GM18868 (cell line): ENCODE data around the gene BSG.
A peak's percentile ranks its signal among the peaks of the same experiment; 100 is the strongest.

Experiments used
- ATAC-seq: cut with Tn5 transposase; IDR thresholded peaks from one replicate; pipeline ENCODE4 v1.9.1; 2021; ENCODE audit warnings: mild to moderate bottlenecking, moderate library complexity; ENCODE audit not compliant: unreplicated experiment

The BSG gene

GRCh38 chr19:572140-572742 is at the start of gene BSG:
BSG (plus strand) TSS chr19:572596; CDS start chr19:572635, 39 bp downstream.
- peak; percentile 62 for ATAC-seq

- ATAC-seq, result no peak
Measured at GRCh38 chr19:522726-523125, 49.7 kb upstream of the BSG start.

GRCh38 chr19:524062-524674 is 48.2 kb upstream of the BSG start:
- ATAC-seq, result no peak

GRCh38 chr19:525029-525428 is 47.4 kb upstream of the BSG start:
- ATAC-seq, result no peak

- no peak for ATAC-seq
Measured at GRCh38 chr19:525857-526419, 46.5 kb upstream of the BSG start.

- ATAC-seq, result no peak
Measured at GRCh38 chr19:530134-531008, 42.0 kb upstream of the BSG start.

GRCh38 chr19:531009-531752 is 41.2 kb upstream of the BSG start:
- ATAC-seq, result peak; percentile 69

- no peak for ATAC-seq
Measured at GRCh38 chr19:531753-532560, 40.4 kb upstream of the BSG start, which contains the start of gene CDC34. CDC34 (plus strand) TSS chr19:531760; CDS start chr19:531932, 172 bp downstream.

- ATAC-seq, result no peak
Measured at GRCh38 chr19:532561-533363, 39.6 kb upstream of the BSG start.

GRCh38 chr19:533364-534058 is 38.9 kb upstream of the BSG start:
- ATAC-seq, result no peak

- no peak for ATAC-seq
Measured at GRCh38 chr19:534088-534487, 38.3 kb upstream of the BSG start.

- no peak for ATAC-seq
Measured at GRCh38 chr19:535017-535835, 37.2 kb upstream of the BSG start.

- no peak for ATAC-seq
Measured at GRCh38 chr19:536031-536880, 36.1 kb upstream of the BSG start.

- no peak for ATAC-seq
Measured at GRCh38 chr19:536881-537404, 35.5 kb upstream of the BSG start.

- no peak for ATAC-seq
Measured at GRCh38 chr19:538641-539428, 33.6 kb upstream of the BSG start.
